SK-N-SH treated with all-trans-retinoic acid at 6 μM for 48 hours (cell line): Measurements from ENCODE around the gene MAN1A1.

ENCODE experiments used
- ATAC-seq: fragments of 200-7000 bp; cut with Tn5 transposase; 3 replicates; pipeline ENCODE4 v1.9.1; 2020; ENCODE audit warnings: mild to moderate bottlenecking, moderate library complexity
- ARNTL ChIP-seq: fragments of 450-650 bp; formaldehyde crosslinking; IDR thresholded peaks from 2 replicates; pipeline ENCODE4 v1.5.0; 2020; ENCODE audit warnings: low read depth, mild to moderate bottlenecking, moderate library complexity, borderline replicate concordance
- BACH2 ChIP-seq: fragments of 250-450 bp; sonication (Bioruptor Pico); IDR thresholded peaks from 2 replicates; pipeline ENCODE4 v1.9.0; 2021; ENCODE audit warnings: mild to moderate bottlenecking, borderline replicate concordance
- CSDC2 ChIP-seq: fragments of 250-450 bp; sonication (Bioruptor Pico); IDR thresholded peaks from 2 replicates; pipeline ENCODE4 v1.5.0; 2020; ENCODE audit warnings: mild to moderate bottlenecking, moderate library complexity
- CSRNP3 ChIP-seq: fragments of 250-450 bp; sonication (Bioruptor Pico); IDR thresholded peaks from 2 replicates; pipeline ENCODE4 v1.5.1; 2021; ENCODE audit warnings: mild to moderate bottlenecking, moderate library complexity
- ISL1 ChIP-seq: fragments of 250-450 bp; sonication (Bioruptor Pico); IDR thresholded peaks from 2 replicates; pipeline ENCODE4 v2.1.2; 2022; ENCODE audit warnings: mild to moderate bottlenecking, moderate library complexity
- OSR1 ChIP-seq: fragments of 250-450 bp; sonication (Bioruptor Pico); IDR thresholded peaks from 2 replicates; pipeline ENCODE4 v1.8.0; 2022; ENCODE audit warnings: moderate library complexity, mild to moderate bottlenecking, inconsistent platforms
- PATZ1 ChIP-seq: fragments of 250-450 bp; sonication (Bioruptor Pico); IDR thresholded peaks from 2 replicates; pipeline ENCODE4 v1.8.0; 2020; ENCODE audit warnings: mild to moderate bottlenecking, moderate library complexity, borderline replicate concordance
- PPARA ChIP-seq: fragments of 250-450 bp; sonication (Bioruptor Pico); IDR thresholded peaks from 2 replicates; pipeline ENCODE4 v1.5.0; 2020; ENCODE audit warnings: mild to moderate bottlenecking, borderline replicate concordance
- RARB ChIP-seq: fragments of 250-450 bp; sonication (Bioruptor Pico); IDR thresholded peaks from 2 replicates; pipeline ENCODE4 v1.8.0; 2021; ENCODE audit warnings: mild to moderate bottlenecking, moderate library complexity
- SNAI2 ChIP-seq: fragments of 250-450 bp; sonication (Bioruptor Pico); IDR thresholded peaks from 2 replicates; pipeline ENCODE4 v1.5.0; 2020; ENCODE audit warnings: mild to moderate bottlenecking, moderate library complexity
- TOX ChIP-seq: fragments of 250-450 bp; sonication (Bioruptor Pico); IDR thresholded peaks from 2 replicates; pipeline ENCODE4 v1.8.0; 2021; ENCODE audit warnings: mild to moderate bottlenecking, moderate library complexity, borderline replicate concordance
- ZC3H10 ChIP-seq: fragments of 250-450 bp; sonication (Bioruptor Pico); IDR thresholded peaks from 2 replicates; pipeline ENCODE4 v1.5.1; 2021; ENCODE audit warnings: mild to moderate bottlenecking, moderate library complexity
- ZFP3 ChIP-seq: fragments of 250-450 bp; sonication (Bioruptor Pico); IDR thresholded peaks from 2 replicates; pipeline ENCODE4 v1.5.0; 2020; ENCODE audit warnings: mild to moderate bottlenecking, moderate library complexity
- ZNF565 ChIP-seq: fragments of 450-650 bp; formaldehyde crosslinking; conservative IDR thresholded peaks from 2 replicates; pipeline ENCODE4 v1.5.0; 2020; ENCODE audit warnings: low read depth, mild to moderate bottlenecking, moderate library complexity
- ZNF70 ChIP-seq: fragments of 450-650 bp; formaldehyde crosslinking; IDR thresholded peaks from 2 replicates; pipeline ENCODE4 v1.5.0; 2020; ENCODE audit warnings: mild to moderate bottlenecking, moderate library complexity
- ZNF8 ChIP-seq: fragments of 450-650 bp; formaldehyde crosslinking; IDR thresholded peaks from 2 replicates; pipeline ENCODE4 v1.5.0; 2020; ENCODE audit warnings: mild to moderate bottlenecking, moderate library complexity
- TF ChIP-seq, protein P1 (sequence below): fragments of 250-450 bp; sonication (Bioruptor Pico); IDR thresholded peaks from 2 replicates; pipeline ENCODE4 v1.5.0; 2020; ENCODE audit warnings: mild to moderate bottlenecking, moderate library complexity
- TF ChIP-seq, protein P2 (sequence below): fragments of 250-450 bp; sonication (Bioruptor Pico); IDR thresholded peaks from 2 replicates; pipeline ENCODE4 v1.8.0; 2021; ENCODE audit warnings: low read depth, mild to moderate bottlenecking, moderate library complexity, borderline replicate concordance
- TF ChIP-seq, protein P3 (sequence below): fragments of 250-450 bp; sonication (Bioruptor Pico); IDR thresholded peaks from 2 replicates; pipeline ENCODE4 v1.5.1; 2020; ENCODE audit warnings: low read depth, mild to moderate bottlenecking, moderate library complexity

Gene MAN1A1

GRCh38 chr6:119307056-119307455 lies 42.5 kb downstream of the MAN1A1 start:
- no peak for TF ChIP-seq BACH2 (CRISPR knock-in tag)
- TF ChIP-seq SNAI2 (CRISPR knock-in tag), result no peak
- no peak for TF ChIP-seq OSR1 (CRISPR knock-in tag)
- no peak for TF ChIP-seq RARB (CRISPR knock-in tag)
- TF ChIP-seq PPARA (CRISPR knock-in tag), result no peak
- TF ChIP-seq ZNF8 (CRISPR knock-in tag), result no peak
- no peak for TF ChIP-seq CSDC2
- no peak for TF ChIP-seq ISL1 (CRISPR knock-in tag)
- TF ChIP-seq, protein P1, sequence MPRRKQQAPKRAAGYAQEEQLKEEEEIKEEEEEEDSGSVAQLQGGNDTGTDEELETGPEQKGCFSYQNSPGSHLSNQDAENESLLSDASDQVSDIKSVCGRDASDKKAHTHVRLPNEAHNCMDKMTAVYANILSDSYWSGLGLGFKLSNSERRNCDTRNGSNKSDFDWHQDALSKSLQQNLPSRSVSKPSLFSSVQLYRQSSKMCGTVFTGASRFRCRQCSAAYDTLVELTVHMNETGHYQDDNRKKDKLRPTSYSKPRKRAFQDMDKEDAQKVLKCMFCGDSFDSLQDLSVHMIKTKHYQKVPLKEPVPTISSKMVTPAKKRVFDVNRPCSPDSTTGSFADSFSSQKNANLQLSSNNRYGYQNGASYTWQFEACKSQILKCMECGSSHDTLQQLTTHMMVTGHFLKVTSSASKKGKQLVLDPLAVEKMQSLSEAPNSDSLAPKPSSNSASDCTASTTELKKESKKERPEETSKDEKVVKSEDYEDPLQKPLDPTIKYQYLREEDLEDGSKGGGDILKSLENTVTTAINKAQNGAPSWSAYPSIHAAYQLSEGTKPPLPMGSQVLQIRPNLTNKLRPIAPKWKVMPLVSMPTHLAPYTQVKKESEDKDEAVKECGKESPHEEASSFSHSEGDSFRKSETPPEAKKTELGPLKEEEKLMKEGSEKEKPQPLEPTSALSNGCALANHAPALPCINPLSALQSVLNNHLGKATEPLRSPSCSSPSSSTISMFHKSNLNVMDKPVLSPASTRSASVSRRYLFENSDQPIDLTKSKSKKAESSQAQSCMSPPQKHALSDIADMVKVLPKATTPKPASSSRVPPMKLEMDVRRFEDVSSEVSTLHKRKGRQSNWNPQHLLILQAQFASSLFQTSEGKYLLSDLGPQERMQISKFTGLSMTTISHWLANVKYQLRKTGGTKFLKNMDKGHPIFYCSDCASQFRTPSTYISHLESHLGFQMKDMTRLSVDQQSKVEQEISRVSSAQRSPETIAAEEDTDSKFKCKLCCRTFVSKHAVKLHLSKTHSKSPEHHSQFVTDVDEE (CRISPR knock-in tag), result no peak
- TF ChIP-seq ZFP3, result no peak
- no peak for ATAC-seq

DNA sequence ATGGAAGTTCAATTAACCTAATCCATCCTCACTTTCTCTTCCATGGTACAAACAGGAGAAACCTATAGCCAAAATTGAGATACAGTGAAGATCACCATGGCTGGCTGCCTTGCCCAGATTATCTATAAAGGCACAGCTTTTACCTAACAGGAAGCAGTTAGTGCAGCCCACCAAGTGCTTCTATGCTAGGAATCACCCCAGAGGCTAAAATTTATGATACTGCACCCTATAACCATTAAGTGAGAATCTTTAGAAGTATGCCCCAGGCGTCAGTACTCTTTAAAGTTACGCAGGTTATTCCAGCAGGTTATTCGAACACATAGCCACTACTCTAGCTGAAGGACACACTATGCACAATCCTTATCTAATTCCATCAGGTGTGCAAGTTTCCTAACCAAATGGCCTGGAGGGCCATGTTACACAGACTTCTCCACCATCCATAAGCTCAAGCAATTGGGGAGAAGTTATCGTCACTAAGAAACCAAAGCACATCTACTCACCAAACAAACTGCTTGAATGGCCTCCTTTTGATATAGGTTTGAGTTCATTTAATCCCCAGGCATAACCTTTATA lies 43.1 kb downstream of the MAN1A1 start:
- TF ChIP-seq, protein P2, sequence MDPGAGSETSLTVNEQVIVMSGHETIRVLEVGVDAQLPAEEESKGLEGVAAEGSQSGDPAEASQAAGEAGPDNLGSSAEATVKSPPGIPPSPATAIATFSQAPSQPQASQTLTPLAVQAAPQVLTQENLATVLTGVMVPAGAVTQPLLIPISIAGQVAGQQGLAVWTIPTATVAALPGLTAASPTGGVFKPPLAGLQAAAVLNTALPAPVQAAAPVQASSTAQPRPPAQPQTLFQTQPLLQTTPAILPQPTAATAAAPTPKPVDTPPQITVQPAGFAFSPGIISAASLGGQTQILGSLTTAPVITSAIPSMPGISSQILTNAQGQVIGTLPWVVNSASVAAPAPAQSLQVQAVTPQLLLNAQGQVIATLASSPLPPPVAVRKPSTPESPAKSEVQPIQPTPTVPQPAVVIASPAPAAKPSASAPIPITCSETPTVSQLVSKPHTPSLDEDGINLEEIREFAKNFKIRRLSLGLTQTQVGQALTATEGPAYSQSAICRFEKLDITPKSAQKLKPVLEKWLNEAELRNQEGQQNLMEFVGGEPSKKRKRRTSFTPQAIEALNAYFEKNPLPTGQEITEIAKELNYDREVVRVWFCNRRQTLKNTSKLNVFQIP, result no peak
- TF ChIP-seq ZNF565 (CRISPR knock-in tag) (no peak), ZC3H10 (CRISPR knock-in tag) (no peak), ZNF70 (CRISPR knock-in tag) (no peak), TOX (CRISPR knock-in tag) (no peak), ARNTL (no peak), ZFP3 (no peak)
- TF ChIP-seq, protein P1 (CRISPR knock-in tag), result no peak
- ATAC-seq, result no peak

GRCh38 chr6:119303164-119303887 lies 46.2 kb downstream of the MAN1A1 start:
- no peak for ATAC-seq
- TF ChIP-seq CSRNP3, result no peak
- TF ChIP-seq ISL1 (CRISPR knock-in tag), result no peak
- no peak for TF ChIP-seq PATZ1 (CRISPR knock-in tag)
- TF ChIP-seq ZNF70 (CRISPR knock-in tag), result no peak
- TF ChIP-seq, protein P3, sequence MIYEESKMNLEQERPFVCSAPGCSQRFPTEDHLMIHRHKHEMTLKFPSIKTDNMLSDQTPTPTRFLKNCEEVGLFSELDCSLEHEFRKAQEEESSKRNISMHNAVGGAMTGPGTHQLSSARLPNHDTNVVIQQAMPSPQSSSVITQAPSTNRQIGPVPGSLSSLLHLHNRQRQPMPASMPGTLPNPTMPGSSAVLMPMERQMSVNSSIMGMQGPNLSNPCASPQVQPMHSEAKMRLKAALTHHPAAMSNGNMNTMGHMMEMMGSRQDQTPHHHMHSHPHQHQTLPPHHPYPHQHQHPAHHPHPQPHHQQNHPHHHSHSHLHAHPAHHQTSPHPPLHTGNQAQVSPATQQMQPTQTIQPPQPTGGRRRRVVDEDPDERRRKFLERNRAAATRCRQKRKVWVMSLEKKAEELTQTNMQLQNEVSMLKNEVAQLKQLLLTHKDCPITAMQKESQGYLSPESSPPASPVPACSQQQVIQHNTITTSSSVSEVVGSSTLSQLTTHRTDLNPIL (CRISPR knock-in tag), result no peak
- no peak for TF ChIP-seq SNAI2 (CRISPR knock-in tag)
- no peak for TF ChIP-seq BACH2 (CRISPR knock-in tag)
- no peak for TF ChIP-seq ZC3H10 (CRISPR knock-in tag)
- TF ChIP-seq CSDC2, result no peak
- no peak for TF ChIP-seq ZNF565 (CRISPR knock-in tag)
